GM12873 (cell line): ENCODE results near the gene IL2RA.

Experiments used
- TF ChIP-seq, protein P1 (sequence below): IDR thresholded peaks from 2 replicates; pipeline ENCODE4 v1.5.1; 2012; ENCODE audit warnings: low read depth, mild to moderate bottlenecking, moderate library complexity, low read length, control low read depth; ENCODE audit not compliant: insufficient read depth; ENCODE audit errors: missing control alignments

Gene IL2RA

GRCh38 chr10:6070660-6071059 is 8.5 kb upstream of the IL2RA start:
- TF ChIP-seq, protein P1, sequence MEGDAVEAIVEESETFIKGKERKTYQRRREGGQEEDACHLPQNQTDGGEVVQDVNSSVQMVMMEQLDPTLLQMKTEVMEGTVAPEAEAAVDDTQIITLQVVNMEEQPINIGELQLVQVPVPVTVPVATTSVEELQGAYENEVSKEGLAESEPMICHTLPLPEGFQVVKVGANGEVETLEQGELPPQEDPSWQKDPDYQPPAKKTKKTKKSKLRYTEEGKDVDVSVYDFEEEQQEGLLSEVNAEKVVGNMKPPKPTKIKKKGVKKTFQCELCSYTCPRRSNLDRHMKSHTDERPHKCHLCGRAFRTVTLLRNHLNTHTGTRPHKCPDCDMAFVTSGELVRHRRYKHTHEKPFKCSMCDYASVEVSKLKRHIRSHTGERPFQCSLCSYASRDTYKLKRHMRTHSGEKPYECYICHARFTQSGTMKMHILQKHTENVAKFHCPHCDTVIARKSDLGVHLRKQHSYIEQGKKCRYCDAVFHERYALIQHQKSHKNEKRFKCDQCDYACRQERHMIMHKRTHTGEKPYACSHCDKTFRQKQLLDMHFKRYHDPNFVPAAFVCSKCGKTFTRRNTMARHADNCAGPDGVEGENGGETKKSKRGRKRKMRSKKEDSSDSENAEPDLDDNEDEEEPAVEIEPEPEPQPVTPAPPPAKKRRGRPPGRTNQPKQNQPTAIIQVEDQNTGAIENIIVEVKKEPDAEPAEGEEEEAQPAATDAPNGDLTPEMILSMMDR: no peak

DNA sequence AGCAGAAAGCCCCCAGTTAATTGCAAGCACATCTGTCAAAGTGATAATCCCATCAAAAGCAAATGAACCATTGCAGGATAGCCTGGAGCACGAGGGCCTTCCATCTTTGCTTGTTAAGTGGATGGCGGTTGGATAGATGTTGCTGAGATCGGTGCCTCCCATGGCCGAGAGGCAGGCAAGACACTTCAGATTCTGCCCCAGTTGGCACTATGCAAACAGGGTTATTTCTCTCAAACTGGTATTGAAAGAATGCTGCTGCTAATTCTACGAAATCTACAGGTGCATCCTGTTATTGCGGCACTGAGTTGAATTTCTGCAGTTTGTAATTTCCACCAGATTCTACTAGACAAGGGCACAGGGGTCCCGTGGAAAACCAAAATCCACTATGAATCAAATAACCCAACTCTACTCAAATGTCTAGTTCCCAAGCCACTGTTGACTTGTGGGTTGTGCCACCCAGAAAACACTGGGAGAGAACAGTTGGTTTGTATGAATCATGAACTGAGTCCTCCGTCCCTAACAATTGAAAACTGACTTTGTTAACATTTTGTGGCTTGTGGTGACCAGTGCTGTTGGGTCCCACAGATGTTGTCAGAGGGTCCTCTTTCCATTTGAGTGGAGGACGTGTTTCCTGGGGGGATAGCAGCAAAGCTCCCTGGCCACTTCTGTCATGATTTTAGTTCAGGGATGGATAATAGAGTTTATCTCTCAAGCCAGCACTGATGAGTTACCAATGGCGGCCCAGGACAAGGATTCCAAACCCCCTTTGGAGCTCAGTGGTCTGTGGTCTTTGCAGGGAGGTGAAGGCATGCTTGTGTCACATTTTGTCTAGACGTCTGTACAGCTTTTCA is 7.1 kb upstream of the IL2RA start:
- TF ChIP-seq, protein P1: no peak

- TF ChIP-seq, protein P1: no peak
Observed at GRCh38 chr10:6068422-6068821, 6.3 kb upstream of the IL2RA start.

DNA sequence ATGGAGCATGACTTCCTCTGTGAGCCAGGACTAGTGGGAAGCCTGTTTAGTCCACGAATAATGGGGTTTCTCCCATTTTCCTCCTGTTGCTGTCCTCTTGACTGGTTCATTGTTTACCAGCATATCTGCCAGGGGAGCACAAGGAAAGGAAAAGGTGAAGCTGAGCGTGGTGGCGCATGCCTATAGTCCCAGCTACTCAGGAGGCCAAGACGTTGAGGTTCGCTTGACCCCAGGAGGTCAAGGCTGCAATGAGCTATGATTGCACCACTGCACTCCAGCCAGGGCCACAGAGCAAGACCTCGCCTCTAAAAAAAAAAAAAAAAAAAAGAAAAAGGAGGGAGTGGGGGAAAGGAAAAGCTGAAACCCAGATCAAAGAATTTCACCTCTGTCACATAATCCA is 5.8 kb upstream of the IL2RA start:
- TF ChIP-seq, protein P1: no peak

- TF ChIP-seq, protein P1: no peak
Observed at GRCh38 chr10:6067457-6067856, 5.3 kb upstream of the IL2RA start.

GRCh38 chr10:6065835-6066234 is 3.7 kb upstream of the IL2RA start:
- TF ChIP-seq, protein P1: no peak

DNA sequence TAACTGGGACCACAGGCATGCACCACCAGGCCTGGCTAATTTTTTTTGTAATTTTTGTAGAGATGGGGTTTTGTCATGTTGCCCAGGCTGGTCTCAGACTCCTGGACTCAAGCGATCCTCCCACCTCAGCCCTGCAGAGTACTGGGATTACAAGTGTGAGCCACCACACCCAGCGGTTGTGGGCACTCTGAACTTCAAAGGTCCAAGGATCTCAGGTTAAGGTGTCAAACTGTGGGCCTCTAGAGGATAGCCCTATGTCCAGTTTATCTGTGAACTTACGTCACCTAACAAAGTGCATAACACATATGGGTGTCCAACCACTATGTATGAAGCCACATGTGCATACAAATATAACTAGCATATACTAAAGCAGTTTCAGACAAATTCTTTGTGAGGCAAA is 3.2 kb upstream of the IL2RA start:
- TF ChIP-seq, protein P1: no peak
